Astrocyte of the cerebellum (primary cell): ENCODE results near the gene HOXD13.

Experiments
- DNase-seq: peaks from one replicate; pipeline ENCODE4 v3.0.0-alpha.2; 2011; ENCODE audit warnings: low read depth
- H3K4me3 ChIP-seq: 2 replicates; pipeline ENCODE4 v1.5.1; 2011; ENCODE audit warnings: mild to moderate bottlenecking, low read depth, low read length, moderate library complexity
- in situ Hi-C: cut with HindIII; loops from 2 replicates; pipeline ENCODE4 v1.10.0; 2017; ENCODE audit warnings: low sequenced_read_pairs
- TF ChIP-seq, protein P1 (sequence below): IDR thresholded peaks from 2 replicates; pipeline ENCODE4 v1.5.1; 2012; ENCODE audit warnings: low read length, low read depth, moderate library complexity, mild to moderate bottlenecking; ENCODE audit errors: missing control alignments

HOXD13 gene

GRCh38 chr2:176095421-176095820 is 2.9 kb downstream of the HOXD13 start:
- in situ Hi-C loops = loop anchor here (25.0 kb wide), 1 partner anchor 1183 kb away; no protein-coding TSS in a partner anchor
- H3K4me3 ChIP-seq = no peak overlapping the region
- DNase-seq = no peak
- TF ChIP-seq, protein P1, sequence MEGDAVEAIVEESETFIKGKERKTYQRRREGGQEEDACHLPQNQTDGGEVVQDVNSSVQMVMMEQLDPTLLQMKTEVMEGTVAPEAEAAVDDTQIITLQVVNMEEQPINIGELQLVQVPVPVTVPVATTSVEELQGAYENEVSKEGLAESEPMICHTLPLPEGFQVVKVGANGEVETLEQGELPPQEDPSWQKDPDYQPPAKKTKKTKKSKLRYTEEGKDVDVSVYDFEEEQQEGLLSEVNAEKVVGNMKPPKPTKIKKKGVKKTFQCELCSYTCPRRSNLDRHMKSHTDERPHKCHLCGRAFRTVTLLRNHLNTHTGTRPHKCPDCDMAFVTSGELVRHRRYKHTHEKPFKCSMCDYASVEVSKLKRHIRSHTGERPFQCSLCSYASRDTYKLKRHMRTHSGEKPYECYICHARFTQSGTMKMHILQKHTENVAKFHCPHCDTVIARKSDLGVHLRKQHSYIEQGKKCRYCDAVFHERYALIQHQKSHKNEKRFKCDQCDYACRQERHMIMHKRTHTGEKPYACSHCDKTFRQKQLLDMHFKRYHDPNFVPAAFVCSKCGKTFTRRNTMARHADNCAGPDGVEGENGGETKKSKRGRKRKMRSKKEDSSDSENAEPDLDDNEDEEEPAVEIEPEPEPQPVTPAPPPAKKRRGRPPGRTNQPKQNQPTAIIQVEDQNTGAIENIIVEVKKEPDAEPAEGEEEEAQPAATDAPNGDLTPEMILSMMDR = no peak

- H3K4me3 ChIP-seq = peak overlapping the region; percentile 16
- in situ Hi-C loops = loop anchor here (25.0 kb wide), 1 partner anchor 1184 kb away; no protein-coding TSS in a partner anchor
- DNase-seq = no peak
- TF ChIP-seq, protein P1 = no peak
Measured at GRCh38 chr2:176096243-176096985, 3.9 kb downstream of the HOXD13 start.

DNA sequence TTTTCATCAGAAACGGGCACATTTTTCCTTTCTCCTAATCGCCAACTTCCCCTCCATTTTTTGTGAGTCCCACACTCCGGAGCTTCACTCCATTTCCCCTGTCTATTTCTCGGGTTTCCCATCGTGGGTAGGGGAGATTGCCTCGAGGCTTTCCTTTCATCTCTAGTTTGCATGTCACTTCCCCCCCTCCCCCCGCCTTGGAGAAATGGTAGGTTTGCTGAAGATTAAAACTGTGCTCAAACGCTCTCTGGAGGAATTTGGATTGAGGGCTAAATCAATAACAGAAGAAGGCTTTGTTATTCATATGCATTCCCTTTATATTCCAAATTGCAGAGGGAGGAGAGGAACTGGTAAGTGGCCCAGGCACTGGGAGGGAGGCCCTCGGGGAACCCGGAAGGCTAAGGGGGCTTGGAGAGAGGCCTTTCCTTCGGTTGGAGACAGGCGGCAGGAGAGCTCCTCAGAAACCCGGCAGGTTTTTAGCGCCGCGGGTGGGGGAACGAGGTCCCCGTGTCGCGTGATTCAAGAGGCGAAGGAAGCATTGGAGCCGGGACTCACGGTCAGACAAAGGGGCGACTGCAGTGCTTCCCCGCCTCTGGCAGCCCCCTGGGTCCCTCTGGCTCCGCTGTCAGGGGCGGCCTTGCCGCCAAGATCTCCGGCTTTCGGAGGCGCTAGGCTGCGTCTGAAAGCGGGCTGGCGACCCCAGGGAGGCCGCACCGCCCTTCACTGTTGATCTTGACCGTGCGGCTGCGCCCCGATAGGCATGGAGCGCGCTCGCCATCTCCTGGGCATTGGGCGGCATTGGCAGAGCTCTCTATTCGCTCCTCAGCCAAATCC is 4.7 kb downstream of the HOXD13 start:
- peak; percentile 27 for DNase-seq
- H3K4me3 ChIP-seq = peak overlapping the region; percentile 17
- TF ChIP-seq, protein P1 = peak; percentile 81
- in situ Hi-C loops = loop anchor here (25.0 kb wide), 1 partner anchor 1185 kb away; no protein-coding TSS in a partner anchor

GRCh38 chr2:176097820-176098365 is 5.4 kb downstream of the HOXD13 start:
- TF ChIP-seq, protein P1 = no peak
- in situ Hi-C loops = loop anchor here (25.0 kb wide), 1 partner anchor 1186 kb away; no protein-coding TSS in a partner anchor
- no peak for DNase-seq
- no peak overlapping the region for H3K4me3 ChIP-seq

GRCh38 chr2:176098366-176099158 is 6.0 kb downstream of the HOXD13 start:
- TF ChIP-seq, protein P1 = no peak
- in situ Hi-C loops = loop anchor here (25.0 kb wide), 1 partner anchor 1186 kb away; no protein-coding TSS in a partner anchor
- no peak for DNase-seq
- no peak overlapping the region for H3K4me3 ChIP-seq
